KMS-11 (cell line): ENCODE data around the gene RPP30.
A peak's percentile ranks its signal among the peaks of the same experiment; 100 is the strongest.

Source experiments
- H2AFZ ChIP-seq: fragments of 200-600 bp; sonication (generic); 2 replicates; pipeline ENCODE4 v1.6.1; 2016; ENCODE audit warnings: antibody characterized with exemption, mixed run types, low read depth
- H3K27ac ChIP-seq: fragments of 200-600 bp; sonication (generic); 2 replicates; pipeline ENCODE4 v1.6.1; 2016; ENCODE audit warnings: mild to moderate bottlenecking, mixed run types
- H3K27me3 ChIP-seq: fragments of 200-600 bp; sonication (generic); 2 replicates; pipeline ENCODE4 v1.6.1; 2017; ENCODE audit warnings: mild to moderate bottlenecking, low read depth, mixed run types, moderate library complexity; ENCODE audit not compliant: insufficient read depth
- H3K36me3 ChIP-seq: fragments of 200-600 bp; sonication (generic); 2 replicates; pipeline ENCODE4 v1.6.1; 2017; ENCODE audit warnings: mild to moderate bottlenecking, mixed run types; ENCODE audit not compliant: insufficient read depth
- H3K4me1 ChIP-seq: fragments of 200-600 bp; sonication (generic); 2 replicates; pipeline ENCODE4 v1.6.1; 2016; ENCODE audit warnings: mild to moderate bottlenecking, low read depth, mixed run types; ENCODE audit not compliant: poor library complexity, severe bottlenecking
- H3K4me2 ChIP-seq: fragments of 200-600 bp; sonication (generic); 2 replicates; pipeline ENCODE4 v1.7.0; 2016; ENCODE audit warnings: mild to moderate bottlenecking, mixed run types
- H3K4me3 ChIP-seq: fragments of 200-600 bp; sonication (generic); IDR thresholded peaks from 2 replicates; pipeline ENCODE4 v1.6.1; 2017; ENCODE audit warnings: low read depth, low read length, mixed read lengths; ENCODE audit not compliant: insufficient read depth
- H3K79me2 ChIP-seq: fragments of 200-600 bp; sonication (generic); 2 replicates; pipeline ENCODE4 v1.6.1; 2016; ENCODE audit warnings: low read depth, mixed run types; ENCODE audit not compliant: insufficient read depth
- H3K9ac ChIP-seq: fragments of 200-600 bp; sonication (generic); 2 replicates; pipeline ENCODE4 v1.6.1; 2016; ENCODE audit warnings: mild to moderate bottlenecking, mixed run types
- H4K20me1 ChIP-seq: fragments of 200-600 bp; sonication (generic); 2 replicates; pipeline ENCODE4 v1.6.1; 2016; ENCODE audit warnings: mild to moderate bottlenecking, mixed run types; ENCODE audit not compliant: insufficient read depth
- TF ChIP-seq, protein P1 (sequence below): fragments of 200-600 bp; sonication (generic); conservative IDR thresholded peaks from 2 replicates; pipeline ENCODE4 v1.6.1; 2017; ENCODE audit warnings: low read depth, mild to moderate bottlenecking, antibody characterized with exemption, low read length, moderate library complexity, mixed read lengths

The RPP30 gene

DNA sequence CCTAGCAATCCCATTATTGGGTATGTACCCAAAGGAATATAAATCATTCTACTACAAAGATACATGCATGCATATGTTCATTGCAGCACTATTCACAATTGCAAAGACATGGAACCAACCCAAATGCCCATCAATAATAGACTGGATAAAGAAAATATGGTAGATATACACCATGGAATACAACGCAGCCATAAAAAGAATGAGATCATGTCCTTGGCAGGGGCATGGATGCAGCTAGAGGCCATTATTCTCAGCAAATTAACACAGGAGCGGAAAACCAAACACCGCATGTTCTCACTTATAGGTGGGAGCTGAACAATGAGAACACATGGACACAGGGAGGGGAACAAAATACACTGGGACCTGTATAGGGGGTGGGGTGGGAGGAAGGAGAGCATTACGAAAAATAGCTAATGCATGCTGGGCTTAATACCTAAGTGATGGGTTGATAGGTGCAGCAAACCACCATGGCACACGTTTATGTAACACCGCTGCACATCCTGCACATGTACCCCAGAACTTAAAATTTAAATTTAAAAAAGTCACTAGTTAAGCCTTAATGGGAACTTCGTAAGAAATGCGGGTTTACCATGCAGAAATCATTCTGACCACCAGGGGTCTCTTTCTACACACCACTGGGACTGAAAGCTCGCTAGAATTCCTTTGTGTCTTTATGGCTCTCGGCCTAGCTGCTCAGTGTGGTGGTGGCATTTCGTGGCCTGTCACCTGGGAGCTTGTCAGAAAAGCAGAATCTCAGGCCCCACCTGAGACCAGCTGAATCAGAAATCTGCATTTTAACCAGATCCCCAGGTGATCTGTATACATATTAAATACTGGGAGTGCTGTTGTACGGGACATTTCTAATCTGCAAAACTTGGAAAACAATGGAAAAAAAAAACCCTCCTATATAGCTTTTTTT is 39.6 kb downstream of the RPP30 start:
- Histone ChIP-seq H3K9ac (no peak overlapping the region), H3K4me2 (no peak overlapping the region), H3K4me1 (peaks cover 4% of the 10 kb centered on the region), H3K36me3 (no peaks in the 10 kb centered on the region), H3K27ac (no peak overlapping the region), H3K4me3 (no peak overlapping the region), H3K79me2 (no peaks in the 10 kb centered on the region), H3K27me3 (no peaks in the 10 kb centered on the region), H4K20me1 (no peaks in the 10 kb centered on the region), H2AFZ (no peak overlapping the region)
- TF ChIP-seq, protein P1, sequence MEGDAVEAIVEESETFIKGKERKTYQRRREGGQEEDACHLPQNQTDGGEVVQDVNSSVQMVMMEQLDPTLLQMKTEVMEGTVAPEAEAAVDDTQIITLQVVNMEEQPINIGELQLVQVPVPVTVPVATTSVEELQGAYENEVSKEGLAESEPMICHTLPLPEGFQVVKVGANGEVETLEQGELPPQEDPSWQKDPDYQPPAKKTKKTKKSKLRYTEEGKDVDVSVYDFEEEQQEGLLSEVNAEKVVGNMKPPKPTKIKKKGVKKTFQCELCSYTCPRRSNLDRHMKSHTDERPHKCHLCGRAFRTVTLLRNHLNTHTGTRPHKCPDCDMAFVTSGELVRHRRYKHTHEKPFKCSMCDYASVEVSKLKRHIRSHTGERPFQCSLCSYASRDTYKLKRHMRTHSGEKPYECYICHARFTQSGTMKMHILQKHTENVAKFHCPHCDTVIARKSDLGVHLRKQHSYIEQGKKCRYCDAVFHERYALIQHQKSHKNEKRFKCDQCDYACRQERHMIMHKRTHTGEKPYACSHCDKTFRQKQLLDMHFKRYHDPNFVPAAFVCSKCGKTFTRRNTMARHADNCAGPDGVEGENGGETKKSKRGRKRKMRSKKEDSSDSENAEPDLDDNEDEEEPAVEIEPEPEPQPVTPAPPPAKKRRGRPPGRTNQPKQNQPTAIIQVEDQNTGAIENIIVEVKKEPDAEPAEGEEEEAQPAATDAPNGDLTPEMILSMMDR, result peak; percentile 82

DNA sequence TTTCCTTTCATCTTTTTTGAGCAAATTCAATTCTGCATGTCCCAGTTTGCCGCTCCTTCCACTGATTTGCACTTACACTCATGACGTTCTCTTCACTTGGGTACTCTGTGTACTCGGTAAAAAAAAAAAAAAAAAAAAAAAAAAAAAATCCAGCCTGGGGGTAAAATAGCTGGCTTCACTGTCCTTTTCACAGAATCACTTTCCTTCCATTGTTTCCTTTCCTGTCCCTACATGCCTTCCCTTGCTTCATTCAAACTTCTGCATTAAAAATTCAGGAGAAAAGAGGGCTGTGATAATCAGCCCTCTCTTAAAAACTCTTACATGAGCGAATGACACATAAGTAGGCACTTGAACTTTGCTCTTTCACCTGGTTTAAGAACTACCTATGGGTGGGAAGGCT is 40.4 kb downstream of the RPP30 start:
- Histone ChIP-seq H2AFZ (no peak overlapping the region), H3K9ac (no peak overlapping the region), H3K27ac (no peak overlapping the region), H3K4me1 (peaks cover 4% of the 10 kb centered on the region), H3K79me2 (no peaks in the 10 kb centered on the region), H3K36me3 (no peaks in the 10 kb centered on the region), H3K27me3 (no peaks in the 10 kb centered on the region), H3K4me3 (no peak overlapping the region), H4K20me1 (no peaks in the 10 kb centered on the region), H3K4me2 (no peak overlapping the region)
- TF ChIP-seq, protein P1, result no peak

DNA sequence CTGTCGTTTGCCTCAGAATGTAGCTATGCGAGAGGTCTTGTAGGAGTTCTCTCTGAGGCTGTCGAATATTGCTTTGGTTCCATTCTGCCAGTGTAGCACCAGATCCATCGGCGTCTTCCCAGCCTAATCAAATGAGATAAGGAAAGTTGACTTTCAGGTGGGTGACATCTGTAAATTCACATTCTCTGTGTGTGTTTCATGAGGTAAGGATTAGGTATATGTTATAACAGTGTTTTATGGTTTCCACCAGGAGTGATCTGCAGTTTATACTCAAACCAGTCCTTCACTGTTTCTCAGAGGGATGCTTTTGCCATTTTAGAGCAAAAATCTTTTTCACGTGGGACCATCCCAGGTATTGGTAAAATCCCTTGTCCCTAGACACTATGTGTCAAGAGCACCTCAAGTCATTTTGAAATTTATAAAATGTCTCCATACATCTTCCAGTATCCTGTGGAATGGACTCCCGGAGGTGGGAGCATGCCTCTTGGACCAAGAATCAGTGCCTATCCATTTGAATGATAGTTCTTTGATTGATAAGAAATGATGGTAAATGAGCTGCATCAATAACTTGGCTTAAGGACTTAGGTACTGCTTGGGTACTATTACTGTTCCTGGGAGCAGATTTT is 41.2 kb downstream of the RPP30 start:
- no peaks in the 10 kb centered on the region for H4K20me1 ChIP-seq
- H3K79me2 ChIP-seq, result no peaks in the 10 kb centered on the region
- H3K27me3 ChIP-seq, result no peaks in the 10 kb centered on the region
- peaks cover 4% of the 10 kb centered on the region for H3K4me1 ChIP-seq
- H3K27ac ChIP-seq, result no peak overlapping the region
- H3K4me2 ChIP-seq, result no peak overlapping the region
- H3K4me3 ChIP-seq, result no peak overlapping the region
- no peak overlapping the region for H2AFZ ChIP-seq
- H3K36me3 ChIP-seq, result no peaks in the 10 kb centered on the region
- TF ChIP-seq, protein P1, result no peak
- H3K9ac ChIP-seq, result no peak overlapping the region

DNA sequence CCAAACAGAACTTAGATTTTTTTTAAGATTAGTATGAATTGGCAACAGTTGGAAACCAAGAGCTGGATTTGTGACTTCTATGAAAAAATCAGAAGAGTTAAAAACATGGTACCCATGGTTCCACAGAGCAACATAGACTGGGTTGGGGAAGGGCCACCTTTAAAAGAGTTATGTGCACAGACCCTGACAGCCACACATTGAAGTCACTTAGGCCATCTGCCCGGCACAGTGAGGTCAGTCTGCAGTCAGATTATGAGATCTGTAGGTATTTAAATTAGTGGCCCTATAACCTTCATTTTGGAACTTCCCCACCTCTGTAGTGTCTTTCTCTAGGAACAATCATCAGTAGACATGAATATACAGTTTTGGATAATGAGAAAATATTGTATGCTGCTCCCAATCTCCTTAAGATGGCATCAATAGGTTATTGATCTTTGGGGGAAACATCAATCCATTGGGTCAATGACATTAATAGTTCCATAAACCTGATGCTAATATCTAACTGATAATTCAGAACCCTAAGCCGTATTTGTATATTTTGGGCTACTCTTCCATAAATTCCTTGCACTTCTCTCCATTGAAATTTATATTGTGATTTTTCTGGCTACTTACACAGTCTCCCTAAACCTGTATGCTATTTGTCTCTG is 42.1 kb downstream of the RPP30 start:
- no peak overlapping the region for H2AFZ ChIP-seq
- TF ChIP-seq, protein P1, result no peak
- no peak overlapping the region for H3K4me3 ChIP-seq
- H3K4me2 ChIP-seq, result no peak overlapping the region
- H3K27ac ChIP-seq, result no peak overlapping the region
- H3K79me2 ChIP-seq, result no peaks in the 10 kb centered on the region
- H3K4me1 ChIP-seq, result peaks cover 4% of the 10 kb centered on the region
- H3K27me3 ChIP-seq, result no peaks in the 10 kb centered on the region
- H3K9ac ChIP-seq, result no peak overlapping the region
- H3K36me3 ChIP-seq, result no peaks in the 10 kb centered on the region
- H4K20me1 ChIP-seq, result no peaks in the 10 kb centered on the region
